Erythroblast (primary cell): ENCODE measurements around the gene ARRB1.
A peak's percentile ranks its signal among the peaks of the same experiment; 100 is the strongest.

Experiments
- DNase-seq, 2 experiments: peaks; one replicate each; lab custom pipeline; 2025; lab: John Stamatoyannopoulos, UW
- GATA1 ChIP-seq: IDR thresholded peaks from 2 replicates; pipeline ENCODE4 v1.6.1; 2011; ENCODE audit warnings: low read depth, mild to moderate bottlenecking, control low read depth, low read length, moderate library complexity
- POLR2A ChIP-seq: IDR thresholded peaks from 2 replicates; pipeline ENCODE4 v1.6.1; 2011; ENCODE audit warnings: mild to moderate bottlenecking, low read length

The ARRB1 gene

DNA sequence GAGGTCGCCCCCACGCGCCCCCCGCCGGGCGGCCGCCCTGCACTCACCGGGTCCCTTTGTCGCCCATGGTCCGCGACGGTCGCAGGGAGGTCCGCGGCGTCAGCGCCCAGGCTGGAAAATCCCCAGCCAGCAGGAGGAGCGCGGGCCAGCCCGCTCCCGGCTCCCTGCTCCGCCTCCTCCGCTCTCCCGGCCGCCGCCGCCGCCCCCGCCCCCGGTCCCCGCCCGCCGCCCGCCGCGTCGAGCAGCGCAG, at the start of gene ARRB1:
Gene ARRB1 (minus strand): TSS at position 121 of the 250 bp plus-strand sequence. CDS start 54 bp downstream, at position 67.
- no peak for DNase-seq
- TF ChIP-seq GATA1 (no peak), POLR2A (no peak)

DNA sequence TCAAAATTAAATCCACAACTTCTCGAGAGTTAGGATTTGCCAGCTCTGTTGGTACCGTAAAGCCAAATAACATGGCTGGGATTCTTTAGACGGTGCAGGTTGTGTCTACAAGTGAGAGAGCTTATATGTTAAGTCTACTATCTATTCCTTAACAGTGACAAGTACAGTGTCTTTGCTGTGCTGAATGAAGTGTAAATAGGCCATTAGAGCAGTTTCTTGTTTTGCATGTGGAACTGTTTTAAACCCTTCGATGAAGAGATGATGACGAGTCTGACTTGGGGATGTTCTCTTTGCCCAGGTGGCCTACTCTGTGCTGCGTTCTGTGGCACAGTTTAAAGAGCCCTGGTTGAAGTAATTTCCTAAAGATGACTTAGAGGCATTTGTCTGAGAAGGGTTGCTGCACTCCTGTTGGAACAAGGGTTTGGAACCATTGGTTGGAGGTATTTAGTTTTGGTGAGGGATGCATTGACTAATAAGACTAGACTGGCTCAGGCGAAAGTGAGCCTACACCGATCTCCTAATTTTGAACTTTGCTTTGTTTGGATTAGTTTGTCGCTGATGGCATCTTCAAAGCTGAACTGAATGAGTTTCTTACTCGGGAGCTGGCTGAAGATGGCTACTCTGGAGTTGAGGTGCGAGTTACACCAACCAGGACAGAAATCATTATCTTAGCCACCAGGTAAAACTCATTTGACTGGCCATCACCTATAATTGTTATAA, 48.8 kb upstream of the ARRB1 start:
- TF ChIP-seq GATA1 (no peak), POLR2A (peak; percentile 10)
- DNase-seq, result peak; percentile 69 to 74

DNA sequence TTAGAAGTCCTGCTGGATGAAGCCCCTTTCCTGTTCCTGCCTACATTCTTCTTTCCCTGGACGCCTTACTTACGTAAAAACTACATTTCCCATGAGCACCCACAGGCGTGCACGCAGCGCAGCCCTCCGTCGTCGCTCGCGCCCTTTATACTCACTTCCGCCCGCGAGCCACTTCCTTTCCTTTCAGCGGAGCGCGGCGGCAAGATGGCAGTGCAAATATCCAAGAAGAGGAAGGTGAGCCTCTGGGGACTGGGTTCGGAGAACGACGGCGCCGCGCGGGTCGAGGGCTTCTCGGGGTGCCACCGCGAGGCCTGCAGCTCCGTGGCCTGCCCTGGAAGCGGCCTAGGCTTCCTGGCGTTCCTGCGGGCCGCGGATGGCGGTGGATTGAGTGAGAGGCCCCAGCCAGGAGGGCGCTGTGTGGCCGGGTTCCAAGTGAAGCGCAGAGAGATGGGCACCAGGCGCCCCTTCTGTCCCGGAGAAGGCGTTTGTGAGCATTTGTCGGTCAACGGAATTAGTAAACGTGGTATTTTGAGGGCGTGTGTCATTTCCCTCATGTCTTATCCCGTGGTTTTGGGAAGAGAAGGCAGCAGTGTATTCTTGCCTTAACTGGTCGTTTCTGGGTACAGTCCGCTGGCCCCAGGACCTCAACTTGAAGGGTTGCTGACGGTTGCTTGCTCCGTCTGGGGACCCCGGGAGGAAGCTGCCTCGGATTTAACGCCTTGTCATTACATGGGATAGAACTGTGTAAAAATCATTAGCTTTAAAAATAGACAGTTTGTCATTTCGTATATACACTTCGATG, 48.1 kb upstream of the ARRB1 start, which contains the start of gene RPS3:
Gene RPS3 (plus strand): TSS at position 175 of the 802 bp plus-strand sequence. CDS start 30 bp downstream, at position 205.
- TF ChIP-seq POLR2A, result peak; percentile 98
- no peak for TF ChIP-seq GATA1
- peak; percentile 93 to 95 for DNase-seq

DNA sequence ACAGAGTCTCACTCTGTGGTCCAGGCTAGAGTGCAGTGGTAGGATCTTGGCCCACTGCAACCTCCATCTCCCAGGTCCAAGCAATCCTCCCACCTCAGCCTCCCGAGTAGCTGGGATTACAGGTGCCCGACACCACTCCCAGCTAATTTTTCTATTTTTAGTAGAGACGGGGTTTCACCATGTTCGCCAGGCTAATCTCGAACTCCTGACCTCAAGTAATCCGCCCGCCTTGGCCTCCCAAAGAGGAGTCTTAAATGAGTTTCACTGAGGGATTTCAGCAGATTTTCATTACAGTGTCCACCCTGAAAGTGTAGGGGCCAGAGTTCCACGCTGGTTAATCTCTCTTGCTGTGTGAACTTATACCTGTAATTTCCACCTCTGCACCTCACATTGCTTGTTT, 47.4 kb upstream of the ARRB1 start:
- DNase-seq, result no peak
- TF ChIP-seq GATA1, result no peak
- TF ChIP-seq POLR2A, result no peak

DNA sequence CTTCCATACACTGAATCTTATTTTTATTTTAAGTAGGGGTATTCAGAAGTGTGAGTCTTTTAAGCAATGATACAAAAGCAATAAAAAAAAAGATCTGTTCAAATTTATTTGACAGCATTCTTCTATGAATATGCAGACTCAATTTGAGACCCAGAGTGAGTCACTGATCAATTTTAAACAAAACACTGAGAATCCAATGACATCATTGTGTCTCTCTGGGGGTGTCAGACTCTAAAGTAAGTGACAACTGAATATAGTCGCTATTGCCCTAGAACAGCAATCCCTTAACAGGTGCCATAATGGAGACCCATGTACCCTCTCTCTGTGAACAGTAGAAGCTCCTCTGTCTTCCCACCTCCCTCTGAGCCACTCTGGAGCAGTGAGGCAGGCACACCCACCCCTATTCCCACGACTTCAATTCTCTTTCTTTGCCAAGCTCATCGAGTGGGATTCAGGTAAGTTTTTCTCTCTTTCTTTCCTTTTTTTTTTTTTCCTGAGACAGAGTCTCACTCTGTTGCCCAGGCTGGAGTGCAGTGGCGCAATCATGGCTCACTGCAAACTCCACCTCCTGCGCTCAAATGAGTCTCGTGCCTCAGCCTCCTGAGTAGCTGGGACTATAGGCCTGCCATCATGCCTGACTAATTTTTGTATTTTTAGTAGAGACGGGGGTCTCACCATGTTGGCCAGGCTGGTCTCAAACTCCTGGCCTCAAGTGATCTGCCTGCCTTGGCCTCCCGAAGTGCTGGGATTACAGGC, 42.8 kb upstream of the ARRB1 start:
- TF ChIP-seq POLR2A, result no peak
- no peak for TF ChIP-seq GATA1

DNA sequence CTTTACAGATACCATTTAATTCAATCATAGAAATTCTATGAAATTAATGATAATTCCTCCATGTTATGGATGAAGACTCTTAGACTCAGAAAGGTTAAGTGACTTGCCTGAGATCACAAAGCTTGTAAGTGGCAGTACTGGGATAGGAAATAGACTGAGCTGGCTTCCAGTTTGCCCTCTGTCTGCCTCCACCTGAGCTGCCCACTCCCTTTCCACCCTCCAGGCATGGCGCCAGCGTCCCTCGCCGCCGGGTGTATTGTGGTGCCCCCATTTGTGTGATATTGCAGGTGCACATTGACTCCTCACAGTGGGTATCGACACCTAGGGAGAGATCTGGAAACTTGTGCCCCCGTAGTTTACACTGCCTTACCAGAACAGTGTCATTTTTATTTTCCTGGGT, 38.5 kb upstream of the ARRB1 start:
- DNase-seq, result no peak
- TF ChIP-seq GATA1 (no peak), POLR2A (no peak)

More for the DNA sequence above, 42.8 kb upstream of the ARRB1 start:
- no peak for DNase-seq

DNA sequence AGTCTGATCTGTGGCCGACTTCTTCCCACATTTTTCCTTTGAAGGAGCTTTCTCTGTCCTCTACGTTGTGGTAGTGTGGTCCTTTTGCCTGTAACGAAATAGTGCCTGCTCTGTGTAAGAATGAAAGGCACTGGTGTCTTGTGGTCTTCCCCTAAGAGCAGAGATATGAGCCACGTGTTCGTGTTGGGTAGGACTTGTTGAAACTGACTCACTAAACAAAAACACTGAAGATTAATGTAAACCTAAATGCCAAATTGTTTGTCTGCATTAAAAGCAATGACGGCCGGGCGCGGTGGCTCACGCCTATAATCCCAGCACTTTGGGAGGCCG, 37.8 kb upstream of the ARRB1 start:
- DNase-seq, result no peak
- TF ChIP-seq POLR2A (no peak), GATA1 (no peak)

DNA sequence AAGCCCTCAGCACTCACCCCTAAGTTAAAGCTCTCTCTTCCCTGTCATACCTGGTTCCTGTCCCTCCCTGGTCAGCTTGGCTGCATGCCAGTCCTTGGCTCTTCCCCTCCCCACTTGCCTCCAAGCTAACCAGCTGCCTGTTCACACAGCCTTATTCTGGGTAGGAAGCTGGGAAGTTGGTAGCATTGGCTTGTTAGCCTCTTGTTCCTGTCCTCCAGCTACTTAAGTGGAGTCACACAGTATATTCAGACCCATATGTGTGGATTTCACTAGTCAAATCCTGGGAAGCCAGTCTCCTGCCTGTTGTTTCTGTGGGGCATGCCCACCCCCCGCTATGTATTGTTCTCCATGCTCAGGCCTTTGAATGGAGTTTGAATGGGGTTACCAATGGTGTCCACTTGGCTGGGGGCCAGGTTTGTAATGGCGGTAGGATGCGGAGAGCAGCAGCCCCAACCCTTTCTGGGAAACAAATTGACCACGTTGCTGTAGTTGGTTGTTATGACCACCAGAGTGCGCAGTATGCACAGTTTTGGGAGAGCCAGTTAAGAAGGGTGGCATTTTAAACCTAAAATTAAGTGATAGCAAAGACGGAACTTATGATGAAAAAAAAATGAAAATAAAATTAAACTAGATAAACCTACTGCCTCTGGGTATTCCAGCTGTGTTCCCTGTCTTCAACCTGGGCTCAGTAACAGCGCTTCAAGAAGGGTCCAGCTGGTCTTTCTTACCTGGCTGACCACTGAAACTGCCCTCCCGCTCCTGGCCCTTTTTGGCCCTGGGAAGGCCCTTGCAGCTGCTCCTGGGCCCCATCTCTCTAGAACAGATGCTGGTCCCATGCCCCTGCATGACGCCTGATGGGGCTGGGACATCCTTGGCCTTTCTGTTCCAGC, 37.2 kb upstream of the ARRB1 start:
- TF ChIP-seq POLR2A (no peak), GATA1 (no peak)
- peak; percentile 86 to 90 for DNase-seq

DNA sequence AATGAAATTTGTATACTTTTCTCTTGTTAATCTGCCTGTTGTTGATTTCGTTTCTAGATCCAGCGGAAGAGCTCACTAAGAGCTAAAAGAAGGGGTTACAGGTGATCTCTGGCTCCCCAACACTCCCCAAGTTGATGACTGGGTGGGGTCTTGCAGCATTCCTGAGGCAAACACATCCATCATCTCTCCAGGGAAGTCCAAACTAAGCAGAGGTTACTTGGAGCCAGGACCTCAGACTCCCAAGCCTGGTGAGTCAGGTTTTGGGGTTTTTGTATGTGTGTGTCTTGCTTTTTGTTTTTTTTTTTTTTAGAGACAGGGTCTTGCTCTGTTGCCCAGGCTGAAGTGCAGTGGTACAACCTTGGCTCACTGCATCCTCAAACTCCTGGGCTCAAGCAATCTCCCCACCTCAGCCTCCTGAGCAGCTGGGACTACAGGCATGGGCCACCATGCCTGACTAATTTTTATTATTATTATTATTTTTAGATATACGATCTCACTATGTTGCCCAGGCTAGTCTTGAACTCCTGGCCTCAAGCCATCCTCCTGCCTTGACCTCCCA, 36.4 kb upstream of the ARRB1 start:
- TF ChIP-seq POLR2A, result no peak
- no peak for TF ChIP-seq GATA1
- no peak for DNase-seq

DNA sequence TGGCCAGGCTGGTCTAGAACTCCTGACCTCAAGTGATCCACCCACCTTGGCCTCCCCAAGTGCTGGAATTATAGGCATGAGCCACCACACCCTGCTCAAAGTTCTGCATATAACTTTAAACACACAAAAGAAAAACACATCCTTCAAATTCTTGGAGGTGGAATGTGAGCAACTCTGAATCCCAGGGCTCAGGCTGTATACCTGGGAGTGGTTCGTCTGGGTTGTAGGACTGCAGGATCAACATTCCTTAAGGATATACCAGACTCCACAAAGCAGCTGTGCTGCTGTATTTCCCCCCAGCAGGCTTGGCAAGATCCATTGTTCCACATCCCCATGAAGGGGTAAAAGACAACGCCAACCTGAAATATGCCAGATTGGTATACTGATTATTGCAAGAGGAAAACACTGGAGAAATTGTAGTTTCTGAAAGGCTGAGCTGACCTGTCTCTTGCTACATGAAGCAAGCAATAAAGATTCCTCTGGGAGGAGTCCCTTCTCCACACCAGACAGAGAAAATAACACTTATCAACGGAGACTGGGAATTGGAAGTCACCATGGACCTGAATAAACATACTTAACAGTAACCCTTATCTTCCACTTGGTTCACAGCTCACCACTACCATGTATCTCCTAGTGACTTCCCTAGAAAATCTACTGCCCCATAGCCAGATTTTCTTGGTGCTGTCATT, 35.6 kb upstream of the ARRB1 start:
- TF ChIP-seq POLR2A (no peak), GATA1 (no peak)
- no peak for DNase-seq

DNA sequence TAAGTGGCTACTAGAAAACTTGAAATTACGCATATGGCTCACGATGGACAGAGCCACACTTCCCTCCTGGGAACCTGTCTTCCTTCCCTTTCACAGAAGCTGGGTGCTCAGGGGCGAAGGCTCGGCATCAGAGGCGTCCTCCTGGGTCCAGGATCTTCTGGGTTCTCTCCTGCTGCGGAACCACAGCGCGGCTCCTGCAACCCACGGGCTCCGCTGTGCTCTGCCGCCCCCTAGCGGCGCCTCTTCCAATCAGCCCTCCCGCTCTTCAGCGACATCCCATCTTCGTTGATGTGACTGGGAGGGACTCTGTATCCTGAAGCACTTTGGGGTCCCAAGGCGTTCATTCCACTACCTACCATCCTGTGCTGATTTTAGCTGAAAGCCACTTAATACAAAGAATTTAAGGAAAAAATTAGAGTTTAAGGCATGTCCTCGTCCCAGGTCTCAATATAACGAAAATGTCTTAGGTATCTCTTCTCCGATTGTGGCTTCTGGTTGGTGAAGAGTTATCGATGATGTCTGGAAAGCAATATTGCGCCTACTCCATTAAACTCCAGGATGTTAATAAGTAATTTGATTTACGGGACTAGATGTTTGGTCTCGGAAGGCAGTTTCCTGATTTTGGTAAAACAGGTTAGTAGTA, 33.1 kb upstream of the ARRB1 start:
- DNase-seq, result peak; percentile 75 to 90
- no peak for TF ChIP-seq GATA1
- TF ChIP-seq POLR2A, result no peak

DNA sequence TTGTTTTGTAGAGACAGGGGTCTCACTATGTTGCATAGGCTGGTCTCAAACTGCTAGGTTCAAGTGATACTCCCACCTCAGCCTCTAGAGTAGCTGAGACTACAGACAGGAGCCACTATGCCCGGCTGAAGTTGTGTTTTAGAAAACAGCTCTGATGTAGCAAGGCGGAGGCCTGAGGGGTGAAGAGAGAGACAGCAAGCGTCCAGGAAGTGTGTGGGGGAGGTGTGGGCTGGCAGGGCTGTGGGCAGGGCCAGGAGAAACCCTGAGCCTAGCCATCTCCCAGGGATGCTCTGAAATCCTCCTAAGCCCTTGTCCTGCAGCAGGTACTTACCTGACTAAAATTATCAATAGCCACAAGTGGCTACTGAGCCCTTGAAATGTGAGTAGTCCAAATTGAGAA, 31.8 kb upstream of the ARRB1 start:
- TF ChIP-seq GATA1, result no peak
- TF ChIP-seq POLR2A, result no peak
- DNase-seq, result no peak
